ENCODE results near the gene HOXD11.
A peak's percentile ranks its signal among the peaks of the same experiment; 100 is the strongest.

HOXD11 gene

GRCh38 chr2:176105078-176105729 is 1.9 kb upstream of the HOXD11 start:
- Histone ChIP-seq H3K4me2 (ENCODE audit: low read length) (peak overlapping the region; percentile 62), H3K4me1 (ENCODE audit: control insufficient read depth, insufficient read depth, low read length) (peaks cover 18% of the 10 kb centered on the region), H3K9me3 (replicated peaks; ENCODE audit: low read length) (no peaks in the 10 kb centered on the region), H3K36me3 (ENCODE audit: insufficient read depth, low read length) (no peaks in the 10 kb centered on the region), H3K9ac (ENCODE audit: low read depth, low read length) (no peak overlapping the region), H3K27me3 (ENCODE audit: control insufficient read depth, insufficient read depth, low read length) (peaks cover 93% of the 10 kb centered on the region), H3K4me3 (ENCODE audit: low read length) (peak overlapping the region; percentile 46)

DNA sequence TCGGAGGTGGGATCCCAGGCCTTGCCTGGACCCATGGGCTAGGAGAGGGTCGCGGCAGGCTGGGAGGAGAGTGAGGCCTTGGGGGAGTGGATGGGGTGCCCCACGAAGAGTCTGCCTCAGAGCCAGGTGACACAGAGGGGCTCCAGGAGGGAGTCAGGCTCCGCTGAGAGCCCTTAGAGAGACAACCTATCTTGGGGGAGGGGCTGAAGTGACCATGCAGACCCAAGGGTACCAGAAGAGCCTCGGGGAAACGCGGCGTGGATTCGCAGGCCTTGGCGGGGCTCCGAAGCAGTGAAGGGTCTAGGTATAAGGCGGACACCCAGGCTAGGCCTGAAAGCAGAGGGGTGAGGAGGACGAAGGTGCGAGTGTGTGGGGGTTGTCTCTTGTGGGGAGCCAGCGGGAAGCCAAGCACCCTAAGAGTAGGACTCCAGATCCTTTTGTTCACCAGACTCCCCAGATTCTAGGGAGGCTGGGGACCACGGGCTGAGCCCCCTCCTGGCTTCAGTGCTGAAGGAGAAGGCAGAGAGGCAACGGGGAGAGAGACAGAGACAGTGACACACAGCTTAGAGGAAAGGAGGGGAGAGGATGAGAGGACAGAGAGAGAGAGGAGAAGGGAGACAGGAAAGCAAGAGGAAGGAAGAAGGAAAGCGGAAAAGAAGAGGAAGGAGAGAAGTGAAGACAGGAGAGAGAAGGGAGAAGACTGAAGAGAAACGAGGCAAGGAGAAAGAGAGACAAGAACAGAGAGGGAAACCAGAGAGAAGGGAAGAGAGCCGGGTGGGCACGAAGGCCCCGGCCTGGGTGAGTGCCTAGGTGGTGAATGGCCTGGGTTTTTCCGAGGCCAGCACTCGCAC is 1.1 kb upstream of the HOXD11 start:
- no peaks in the 10 kb centered on the region for H3K36me3 ChIP-seq (ENCODE audit: insufficient read depth, low read length)
- H3K4me1 ChIP-seq (ENCODE audit: control insufficient read depth, insufficient read depth, low read length), result peaks cover 18% of the 10 kb centered on the region
- H3K4me2 ChIP-seq (ENCODE audit: low read length), result no peak overlapping the region
- no peak overlapping the region for H3K9ac ChIP-seq (ENCODE audit: low read depth, low read length)
- peaks cover 93% of the 10 kb centered on the region for H3K27me3 ChIP-seq (ENCODE audit: control insufficient read depth, insufficient read depth, low read length)
- H3K9me3 ChIP-seq (replicated peaks; ENCODE audit: low read length), result no peaks in the 10 kb centered on the region
- H3K4me3 ChIP-seq (ENCODE audit: low read length), result no peak overlapping the region

GRCh38 chr2:176107731-176108181 is 676 bp downstream of the HOXD11 start:
- H3K9ac ChIP-seq (ENCODE audit: low read depth, low read length), result no peak overlapping the region
- H3K36me3 ChIP-seq (ENCODE audit: insufficient read depth, low read length), result no peaks in the 10 kb centered on the region
- H3K9me3 ChIP-seq (replicated peaks; ENCODE audit: low read length), result no peaks in the 10 kb centered on the region
- H3K27me3 ChIP-seq (ENCODE audit: control insufficient read depth, insufficient read depth, low read length), result peaks cover 92% of the 10 kb centered on the region
- H3K4me2 ChIP-seq (ENCODE audit: low read length), result no peak overlapping the region
- H3K4me3 ChIP-seq (ENCODE audit: low read length), result no peak overlapping the region
- peaks cover 18% of the 10 kb centered on the region for H3K4me1 ChIP-seq (ENCODE audit: control insufficient read depth, insufficient read depth, low read length)

DNA sequence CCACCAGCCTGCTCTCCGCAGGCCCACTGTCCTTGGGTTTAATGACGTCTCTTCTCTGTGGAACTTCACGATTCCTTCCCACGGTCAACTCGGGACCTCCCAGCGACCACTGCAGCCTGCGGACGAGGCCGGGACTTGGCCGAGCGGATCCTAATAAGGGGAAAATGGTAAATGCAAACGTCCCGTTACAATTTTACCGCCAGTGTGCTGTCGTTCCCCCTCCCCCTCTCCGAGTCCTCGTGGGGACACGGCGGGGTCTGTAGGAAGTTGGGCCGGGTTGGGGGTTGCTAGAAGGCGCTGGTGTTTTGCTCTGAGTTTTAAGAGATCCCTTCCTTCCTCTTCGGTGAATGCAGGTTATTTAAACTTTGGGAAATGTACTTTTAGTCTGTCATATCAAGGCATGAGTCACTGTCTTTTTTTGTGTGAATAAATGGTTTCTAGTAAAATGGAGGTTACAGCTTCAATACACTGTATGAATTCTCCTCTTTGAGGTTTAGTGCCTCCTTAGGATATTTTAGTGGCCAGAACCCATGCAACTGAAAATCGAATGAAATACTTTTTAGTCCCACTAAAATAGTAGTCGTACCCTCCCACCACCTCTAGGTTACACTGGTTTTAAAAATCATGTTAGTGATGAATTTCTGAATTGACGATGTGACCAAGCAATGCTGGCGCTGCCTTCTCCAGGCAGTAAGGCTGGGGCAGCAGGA is 2.3 kb downstream of the HOXD11 start:
- Histone ChIP-seq H3K4me2 (ENCODE audit: low read length) (no peak overlapping the region), H3K4me3 (ENCODE audit: low read length) (no peak overlapping the region), H3K9me3 (replicated peaks; ENCODE audit: low read length) (no peaks in the 10 kb centered on the region), H3K9ac (ENCODE audit: low read depth, low read length) (no peak overlapping the region), H3K4me1 (ENCODE audit: control insufficient read depth, insufficient read depth, low read length) (peaks cover 12% of the 10 kb centered on the region), H3K27me3 (ENCODE audit: control insufficient read depth, insufficient read depth, low read length) (peaks cover 92% of the 10 kb centered on the region), H3K36me3 (ENCODE audit: insufficient read depth, low read length) (no peaks in the 10 kb centered on the region)

GRCh38 chr2:176109946-176110345 is 2.9 kb downstream of the HOXD11 start:
- Histone ChIP-seq H3K4me3 (ENCODE audit: low read length) (no peak overlapping the region), H3K4me2 (ENCODE audit: low read length) (no peak overlapping the region), H3K36me3 (ENCODE audit: insufficient read depth, low read length) (no peaks in the 10 kb centered on the region), H3K9ac (ENCODE audit: low read depth, low read length) (no peak overlapping the region), H3K4me1 (ENCODE audit: control insufficient read depth, insufficient read depth, low read length) (peaks cover 6% of the 10 kb centered on the region), H3K9me3 (replicated peaks; ENCODE audit: low read length) (no peaks in the 10 kb centered on the region), H3K27me3 (ENCODE audit: control insufficient read depth, insufficient read depth, low read length) (peaks cover 92% of the 10 kb centered on the region)

DNA sequence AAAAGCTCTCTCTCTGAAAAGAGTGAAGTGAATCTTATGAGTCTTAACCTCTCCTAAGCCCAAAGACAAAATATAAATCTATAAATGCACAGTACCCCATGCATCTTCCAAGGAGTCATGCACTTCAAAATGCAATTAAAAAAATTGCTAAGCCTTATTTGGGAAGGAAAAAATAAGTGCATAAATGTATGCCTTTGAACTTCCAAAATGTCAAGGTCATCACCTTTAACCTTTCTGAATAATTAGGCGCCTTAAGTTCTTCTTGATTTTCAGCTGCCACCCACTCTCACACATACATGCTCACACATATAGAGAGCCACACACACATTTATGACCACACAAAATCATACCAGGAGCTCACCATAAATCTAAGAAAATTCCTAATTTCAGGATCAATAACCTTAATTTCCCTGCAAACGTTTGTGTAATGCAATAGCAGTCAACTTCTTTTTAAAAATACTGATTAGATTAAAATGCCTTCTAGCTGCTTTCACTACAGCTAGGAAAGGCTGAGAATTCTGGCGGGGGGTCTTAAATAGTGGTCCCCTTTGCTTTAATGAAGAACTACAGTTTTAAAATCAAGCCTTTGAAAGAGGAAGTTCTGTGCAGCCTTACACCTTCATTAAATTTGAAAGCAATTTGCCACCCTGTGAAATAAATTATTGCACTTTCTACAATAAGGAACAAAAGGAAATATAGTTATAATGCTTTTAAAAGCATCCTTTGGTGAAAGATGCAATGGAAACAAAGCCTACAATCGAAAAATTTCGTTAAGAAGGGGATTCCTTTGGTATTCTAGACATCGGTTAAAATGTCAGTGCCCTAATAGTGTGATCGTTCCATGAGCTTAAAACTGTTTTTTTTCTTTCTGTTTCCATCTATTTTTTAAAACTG is 3.6 kb downstream of the HOXD11 start:
- Histone ChIP-seq H3K36me3 (ENCODE audit: insufficient read depth, low read length) (no peaks in the 10 kb centered on the region), H3K27me3 (ENCODE audit: control insufficient read depth, insufficient read depth, low read length) (peaks cover 92% of the 10 kb centered on the region), H3K4me1 (ENCODE audit: control insufficient read depth, insufficient read depth, low read length) (peaks cover 5% of the 10 kb centered on the region), H3K9ac (ENCODE audit: low read depth, low read length) (no peak overlapping the region), H3K4me2 (ENCODE audit: low read length) (no peak overlapping the region), H3K9me3 (replicated peaks; ENCODE audit: low read length) (no peaks in the 10 kb centered on the region), H3K4me3 (ENCODE audit: low read length) (no peak overlapping the region)

DNA sequence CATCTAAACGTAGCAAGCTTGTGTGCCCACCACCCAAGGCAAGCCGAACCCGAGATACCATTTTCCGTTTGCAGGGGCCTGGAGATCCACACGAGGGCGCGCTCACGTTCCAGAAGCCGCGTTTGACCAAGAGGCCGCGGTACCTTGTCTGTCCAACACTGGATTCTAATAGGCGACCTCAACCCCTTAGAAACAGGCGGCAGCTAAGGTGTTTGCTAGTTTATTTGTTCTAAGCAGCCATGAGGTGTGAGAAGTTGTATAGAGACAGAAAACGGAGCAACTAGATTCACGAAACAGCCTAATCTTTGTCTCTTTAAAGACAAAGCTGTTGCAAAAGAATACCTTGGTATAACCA is 4.2 kb downstream of the HOXD11 start:
- H3K36me3 ChIP-seq (ENCODE audit: insufficient read depth, low read length), result no peaks in the 10 kb centered on the region
- no peak overlapping the region for H3K9ac ChIP-seq (ENCODE audit: low read depth, low read length)
- no peak overlapping the region for H3K4me2 ChIP-seq (ENCODE audit: low read length)
- no peaks in the 10 kb centered on the region for H3K9me3 ChIP-seq (replicated peaks; ENCODE audit: low read length)
- H3K27me3 ChIP-seq (ENCODE audit: control insufficient read depth, insufficient read depth, low read length), result peaks cover 92% of the 10 kb centered on the region
- H3K4me3 ChIP-seq (ENCODE audit: low read length), result no peak overlapping the region
- peaks cover 5% of the 10 kb centered on the region for H3K4me1 ChIP-seq (ENCODE audit: control insufficient read depth, insufficient read depth, low read length)

- H3K9ac ChIP-seq (ENCODE audit: low read depth, low read length), result no peak overlapping the region
- no peaks in the 10 kb centered on the region for H3K36me3 ChIP-seq (ENCODE audit: insufficient read depth, low read length)
- peaks cover 92% of the 10 kb centered on the region for H3K27me3 ChIP-seq (ENCODE audit: control insufficient read depth, insufficient read depth, low read length)
- peaks cover 5% of the 10 kb centered on the region for H3K4me1 ChIP-seq (ENCODE audit: control insufficient read depth, insufficient read depth, low read length)
- H3K9me3 ChIP-seq (replicated peaks; ENCODE audit: low read length), result peaks cover 5% of the 10 kb centered on the region
- H3K4me2 ChIP-seq (ENCODE audit: low read length), result no peak overlapping the region
- no peak overlapping the region for H3K4me3 ChIP-seq (ENCODE audit: low read length)
These were observed 4.8 kb downstream of the HOXD11 start for GRCh38 chr2:176111846-176112374.

DNA sequence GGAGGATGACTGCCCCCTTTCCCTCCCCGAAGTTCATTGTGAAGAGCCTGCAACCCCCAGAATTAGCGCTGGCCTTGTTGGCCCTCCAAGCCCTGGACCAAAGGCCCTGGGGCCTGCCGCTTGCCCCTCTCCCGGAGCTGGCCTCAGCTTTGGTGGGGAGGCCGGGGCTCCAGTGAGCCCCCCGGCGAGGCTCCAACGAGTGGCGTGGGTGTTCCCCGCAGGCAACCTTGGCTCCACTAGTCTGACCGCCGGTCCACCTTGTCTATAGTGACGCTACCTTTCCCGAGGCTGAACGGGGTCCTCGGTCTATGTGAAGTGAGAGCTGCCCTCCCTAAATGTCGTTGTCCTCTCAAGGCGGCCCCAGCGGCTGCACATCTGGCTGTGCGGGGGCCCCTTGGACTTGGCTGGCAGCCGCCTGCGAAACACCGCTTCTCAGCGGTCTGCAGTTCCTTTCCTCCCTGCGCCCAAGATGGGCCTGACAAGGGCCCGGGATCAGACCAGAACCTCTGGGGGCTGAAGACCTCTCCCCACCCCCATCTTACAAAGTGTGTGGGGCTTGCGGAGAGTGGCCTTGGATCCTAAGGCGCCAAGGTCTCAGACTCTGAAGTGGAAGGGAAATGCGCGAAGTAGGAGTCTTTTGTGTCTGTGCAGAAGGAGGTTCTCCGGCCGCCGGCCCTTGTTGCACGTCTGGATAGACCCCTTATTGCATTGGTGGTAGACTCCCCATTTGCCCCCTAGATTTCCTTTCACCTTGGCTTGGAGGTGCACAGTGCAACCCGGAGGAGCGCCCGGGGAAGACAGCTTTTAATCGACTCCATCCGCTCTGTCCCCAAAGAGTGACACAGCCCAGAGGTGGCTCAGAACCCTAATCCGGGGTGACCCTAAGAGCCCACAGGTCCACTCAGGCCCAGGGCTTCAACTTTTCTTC is 5.6 kb downstream of the HOXD11 start:
- no peak overlapping the region for H3K4me3 ChIP-seq (ENCODE audit: low read length)
- peaks cover 5% of the 10 kb centered on the region for H3K9me3 ChIP-seq (replicated peaks; ENCODE audit: low read length)
- no peak overlapping the region for H3K9ac ChIP-seq (ENCODE audit: low read depth, low read length)

More for the DNA sequence above, 5.6 kb downstream of the HOXD11 start:
- H3K27me3 ChIP-seq (ENCODE audit: control insufficient read depth, insufficient read depth, low read length), result peaks cover 95% of the 10 kb centered on the region
- no peaks in the 10 kb centered on the region for H3K36me3 ChIP-seq (ENCODE audit: insufficient read depth, low read length)
- H3K4me1 ChIP-seq (ENCODE audit: control insufficient read depth, insufficient read depth, low read length), result no peaks in the 10 kb centered on the region
- H3K4me2 ChIP-seq (ENCODE audit: low read length), result no peak overlapping the region
